Stimulated activated CD4-positive, alpha-beta T cell treated with anti-CD3 and anti-CD28 coated beads, TNF-alpha, amount 100 ng/mL, for 24 hours (primary cell): ENCODE results near the gene DRC1.

Source experiments
- DNase-seq, 3 experiments: peaks; one replicate each; pipeline ENCODE4 v3.0.0-alpha.2; 2020; ENCODE audit warnings: low read depth in 3 of 3

DRC1 gene

DNA sequence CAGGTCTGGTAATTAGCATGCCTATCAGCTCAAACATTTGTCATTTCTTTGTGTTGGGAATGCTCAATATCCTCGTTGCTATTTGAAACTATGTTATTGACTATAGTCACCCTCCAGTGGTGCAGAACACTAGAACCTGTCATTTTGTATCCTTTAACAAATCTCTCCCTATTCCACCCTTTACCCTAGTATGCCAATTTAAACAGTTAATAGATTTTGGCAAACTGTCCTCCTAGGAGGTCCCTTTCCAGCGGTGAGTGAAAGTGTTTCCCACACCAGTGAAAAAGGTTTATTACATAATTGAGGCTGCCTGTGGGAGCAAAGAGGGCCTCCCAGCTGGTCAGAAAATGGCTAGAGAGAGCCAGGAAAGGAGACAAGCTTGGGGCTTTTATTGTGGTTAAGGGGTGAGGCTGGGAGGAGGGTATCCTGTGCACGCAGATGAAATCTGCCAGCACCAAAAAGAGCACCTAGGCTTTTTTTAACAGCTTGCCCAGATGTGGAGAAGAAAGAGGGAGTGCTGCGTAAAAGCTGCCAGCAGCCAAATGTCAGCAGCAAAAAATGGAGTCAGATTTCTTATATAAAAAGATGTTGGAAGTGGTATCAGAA lies 1.8 kb upstream of the DRC1 start:
- DNase-seq = no peak

DNA sequence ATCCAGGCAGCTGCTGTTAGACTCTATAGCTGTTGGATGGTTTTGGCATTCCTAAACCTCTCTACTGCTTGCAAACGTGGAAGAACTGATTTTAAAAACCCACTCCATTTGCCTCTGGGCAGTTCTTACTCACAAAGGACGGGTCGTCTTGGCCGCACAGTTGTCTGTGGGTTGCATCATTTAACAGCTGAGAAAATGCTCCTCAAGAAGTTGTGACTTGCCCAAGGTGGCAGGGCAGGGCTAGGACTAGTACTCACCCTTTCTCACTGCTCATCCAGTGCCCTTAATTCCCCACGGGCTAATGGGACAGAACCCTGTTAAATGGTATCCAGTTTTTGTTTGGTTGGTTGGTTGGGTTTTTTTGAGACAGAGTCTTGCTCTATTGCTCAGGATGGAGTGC lies 997 bp upstream of the DRC1 start:
- DNase-seq = no peak

DNA sequence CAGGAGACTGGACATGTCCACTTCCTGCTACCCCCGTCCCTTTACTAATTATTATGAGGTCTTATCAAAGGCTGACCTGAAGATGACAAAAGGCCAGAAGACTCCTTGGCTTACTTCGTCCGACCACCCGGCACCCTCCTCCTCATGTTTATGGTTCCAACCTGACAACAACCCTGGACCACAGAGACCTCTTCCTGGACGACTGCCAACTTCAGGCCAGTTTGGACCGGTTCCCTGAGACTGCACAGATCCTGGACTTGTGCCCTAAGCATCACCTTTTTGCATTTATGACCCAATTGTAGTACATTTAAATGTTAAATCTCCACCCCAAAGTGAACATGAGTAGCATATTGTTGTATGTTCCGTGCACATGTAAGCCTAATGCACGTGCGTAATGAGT lies 5.8 kb downstream of the DRC1 start:
- DNase-seq = no peak

DNA sequence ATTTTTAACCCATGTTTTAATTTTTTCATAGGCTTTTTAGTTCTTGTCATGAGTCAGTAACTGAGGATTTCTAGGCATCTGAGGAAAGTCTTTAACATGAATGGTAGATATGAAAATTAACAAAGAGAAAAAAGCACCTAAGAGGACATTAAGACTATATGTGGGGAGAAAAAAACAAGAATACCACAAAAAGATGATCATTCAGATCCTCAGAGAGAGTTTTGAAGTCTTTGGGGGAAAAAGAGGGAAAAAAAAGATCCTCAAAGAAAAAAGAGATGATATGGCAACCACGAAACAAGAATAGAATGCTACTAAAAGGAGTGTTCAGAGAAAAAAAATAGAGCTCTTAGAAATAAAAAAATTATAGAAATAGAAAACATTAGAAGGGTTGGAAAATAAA lies 8.1 kb downstream of the DRC1 start:
- DNase-seq = no peak

DNA sequence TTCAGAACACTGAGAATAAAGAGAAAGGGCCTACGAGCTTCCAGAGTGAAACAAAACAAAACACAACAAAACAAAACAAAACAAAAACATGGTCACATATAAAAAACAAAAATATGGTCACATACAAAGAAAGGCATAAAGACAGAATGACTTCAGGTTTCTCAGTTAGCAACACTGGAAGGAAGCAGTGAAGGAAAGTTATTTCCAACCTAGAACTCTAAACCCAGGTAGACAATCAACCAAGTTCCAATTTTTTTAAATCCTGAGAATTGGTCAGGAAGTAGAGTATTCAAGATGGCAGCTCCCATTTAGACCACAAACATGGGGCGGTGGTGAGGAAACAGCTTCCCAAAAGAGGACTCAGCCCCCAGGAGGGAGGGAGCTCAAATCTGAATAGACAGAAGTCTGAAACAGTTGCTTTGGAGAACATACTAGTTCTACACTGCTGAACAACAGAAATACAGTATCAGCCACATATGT lies 9.1 kb downstream of the DRC1 start:
- no peak for DNase-seq

DNA sequence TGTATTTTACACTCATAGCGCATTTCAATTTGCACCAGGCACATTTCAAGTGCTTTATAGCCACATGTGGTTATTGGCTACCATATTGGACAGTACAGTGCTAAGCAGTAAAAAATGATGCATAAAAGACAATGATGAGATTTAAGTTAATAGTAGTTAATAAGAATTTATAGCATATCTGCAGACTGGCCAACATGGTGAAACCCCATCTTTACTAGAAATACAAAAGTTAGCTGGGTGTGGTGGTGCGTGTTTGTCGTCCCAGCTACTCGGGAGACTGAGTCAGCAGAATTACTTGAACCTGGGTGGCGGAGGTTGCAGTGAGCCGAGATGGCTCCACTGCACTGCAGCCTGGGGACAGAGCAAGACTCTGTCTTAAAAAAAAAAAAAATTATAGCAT lies 9.7 kb downstream of the DRC1 start:
- DNase-seq = no peak

DNA sequence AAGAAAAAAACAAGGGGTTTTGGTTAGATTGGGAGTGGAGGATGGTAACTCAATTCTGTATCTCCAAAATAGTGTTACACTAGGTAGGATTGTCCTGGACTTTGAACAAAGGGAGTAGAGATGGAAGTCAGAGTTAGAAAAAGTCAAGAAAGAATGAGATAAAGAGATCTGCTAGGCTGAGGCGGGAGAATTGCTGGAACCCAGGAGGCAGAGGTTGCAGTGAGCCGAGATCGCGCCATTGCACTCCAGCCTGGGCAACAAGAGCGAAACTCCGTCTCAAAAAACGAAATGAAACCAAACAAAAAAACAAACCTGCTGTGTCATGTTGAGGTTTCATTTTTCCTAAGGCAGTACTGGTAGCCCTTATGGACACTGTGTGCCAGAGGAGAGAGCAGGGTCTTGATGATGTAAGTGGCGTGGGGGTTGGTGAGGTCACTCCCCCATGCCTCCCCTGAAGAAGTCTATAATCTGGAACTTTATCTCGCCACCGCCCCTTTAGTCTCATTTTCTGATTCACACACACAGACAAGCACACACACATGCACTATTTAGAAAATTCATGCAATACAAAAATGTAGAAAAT lies 10.5 kb downstream of the DRC1 start:
- no peak for DNase-seq

DNA sequence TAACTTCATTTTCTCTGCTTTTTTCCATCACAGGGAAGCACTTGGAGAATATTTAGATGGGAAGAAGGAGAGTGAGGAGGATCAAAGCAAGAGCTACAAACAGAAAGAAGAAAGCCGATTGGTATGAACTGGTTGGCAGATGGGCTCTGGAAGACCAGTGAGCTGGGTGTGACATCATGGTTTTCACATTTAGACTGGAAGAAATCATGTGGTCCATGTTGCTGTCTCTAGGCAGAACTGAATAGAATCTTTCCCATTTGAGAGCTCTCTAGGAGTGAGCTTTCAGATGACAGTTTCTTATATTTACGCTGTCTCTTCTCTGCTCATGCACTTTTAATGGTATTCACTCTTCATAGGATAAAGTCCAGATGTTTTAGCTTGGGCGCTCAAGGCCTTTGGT lies 12.6 kb downstream of the DRC1 start:
- DNase-seq = no peak

DNA sequence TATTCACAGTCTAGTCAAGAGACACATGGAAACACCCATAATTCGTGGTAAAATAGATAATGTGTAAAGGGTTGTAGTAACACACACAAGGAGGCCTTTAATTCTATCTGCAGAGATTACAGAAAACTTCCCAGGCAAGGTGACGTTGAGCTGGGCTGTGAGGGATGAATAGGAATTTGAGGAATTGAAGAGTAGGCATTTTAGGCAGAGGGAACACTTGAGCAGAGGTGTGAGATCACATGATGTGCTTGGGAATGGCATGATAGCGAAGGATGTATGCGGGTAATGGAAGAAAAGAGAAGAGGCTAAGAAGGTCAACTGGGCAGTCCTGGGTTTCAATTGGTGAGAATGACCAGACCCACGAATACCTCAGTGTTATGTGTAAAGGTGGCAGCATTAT lies 20.2 kb downstream of the DRC1 start:
- DNase-seq = no peak

DNA sequence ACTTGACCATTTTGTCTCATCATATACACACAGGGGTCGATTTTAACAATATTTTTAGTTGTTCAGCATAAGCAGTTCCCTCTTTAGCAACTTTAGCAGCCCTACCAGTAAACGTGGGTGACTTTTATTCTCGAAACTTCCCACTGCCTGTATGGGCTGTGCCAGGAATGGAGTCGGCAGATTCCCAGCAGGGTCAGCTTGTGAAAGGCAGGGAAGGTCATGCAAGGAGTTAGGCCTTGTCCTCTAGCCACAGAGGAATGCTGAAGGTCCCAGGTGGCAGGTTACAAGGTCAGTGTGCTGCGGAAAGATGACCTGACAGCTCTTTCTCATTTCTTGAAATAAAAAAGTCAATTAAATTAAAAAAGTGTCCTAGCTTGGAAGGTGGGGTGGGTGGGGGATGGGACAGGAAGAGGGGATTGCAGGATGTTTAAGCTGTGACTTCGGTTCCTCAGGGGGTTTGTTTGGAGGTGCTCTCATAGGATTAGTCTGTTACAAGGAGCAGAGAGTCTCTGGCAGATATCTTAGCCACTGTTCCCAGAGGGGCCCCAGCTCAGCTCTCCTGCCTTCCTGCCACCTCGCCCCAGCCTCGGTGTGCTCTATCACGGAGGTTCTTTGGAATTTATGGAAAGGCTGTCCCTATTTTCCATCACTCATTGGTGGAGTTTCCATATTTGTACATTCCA lies 21.4 kb downstream of the DRC1 start:
- DNase-seq = no peak

DNA sequence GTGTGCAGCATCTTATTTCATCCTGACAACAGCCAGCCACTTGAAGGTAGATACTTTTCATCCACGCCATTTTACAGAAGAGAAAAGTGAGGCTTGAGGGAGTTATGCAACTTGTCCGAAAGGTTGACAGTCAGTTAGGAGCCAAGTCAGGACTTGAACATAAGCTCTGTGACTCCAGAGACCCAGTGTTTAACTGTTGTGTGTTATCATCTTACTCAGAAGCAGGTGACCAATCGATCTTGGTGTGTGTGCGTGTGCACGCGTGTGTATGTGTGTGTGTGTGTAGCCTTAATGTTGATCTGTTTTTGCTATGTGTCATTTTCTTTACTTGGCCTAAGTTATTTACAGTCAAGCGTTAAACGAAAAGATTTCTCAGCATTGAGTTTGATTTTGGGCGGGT lies 22.0 kb downstream of the DRC1 start:
- no peak for DNase-seq

DNA sequence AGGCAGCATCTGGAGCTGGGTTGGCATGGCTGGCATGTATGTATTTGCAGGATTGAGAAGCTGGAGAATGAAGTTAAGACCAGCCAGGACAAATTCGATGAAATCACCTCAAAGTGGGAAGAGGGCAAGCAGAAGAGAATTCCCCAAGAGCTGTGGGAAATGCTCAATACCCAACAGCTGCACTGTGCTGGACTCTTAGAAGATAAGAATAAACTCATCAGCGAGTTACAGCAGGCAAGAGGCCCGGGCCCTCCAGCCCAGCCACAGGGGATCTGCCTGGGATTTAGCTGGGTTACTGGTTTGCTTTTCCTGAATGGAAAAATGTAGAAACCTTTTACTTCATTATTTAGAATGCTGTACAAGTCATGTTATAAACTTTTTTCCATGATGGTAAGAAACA lies 22.5 kb downstream of the DRC1 start:
- no peak for DNase-seq

DNA sequence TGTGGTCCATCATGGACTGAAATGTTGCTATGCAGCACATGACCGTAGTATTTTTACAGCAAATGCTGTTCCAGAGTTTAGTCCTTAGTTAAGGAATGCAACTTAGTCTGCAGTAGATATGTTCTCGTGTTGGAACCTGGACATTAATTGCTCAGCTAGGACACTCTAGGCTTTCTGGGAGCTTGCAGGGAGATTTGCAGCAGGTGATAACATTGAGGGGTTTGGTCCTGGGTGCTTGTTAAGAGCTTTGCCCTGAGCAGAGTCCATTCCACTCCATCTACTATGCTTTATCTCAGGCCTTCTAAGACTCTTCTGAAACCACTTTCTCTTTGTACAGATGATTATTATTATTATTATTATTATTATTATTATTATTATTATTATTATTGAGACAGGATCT lies 27.1 kb downstream of the DRC1 start:
- no peak for DNase-seq

DNA sequence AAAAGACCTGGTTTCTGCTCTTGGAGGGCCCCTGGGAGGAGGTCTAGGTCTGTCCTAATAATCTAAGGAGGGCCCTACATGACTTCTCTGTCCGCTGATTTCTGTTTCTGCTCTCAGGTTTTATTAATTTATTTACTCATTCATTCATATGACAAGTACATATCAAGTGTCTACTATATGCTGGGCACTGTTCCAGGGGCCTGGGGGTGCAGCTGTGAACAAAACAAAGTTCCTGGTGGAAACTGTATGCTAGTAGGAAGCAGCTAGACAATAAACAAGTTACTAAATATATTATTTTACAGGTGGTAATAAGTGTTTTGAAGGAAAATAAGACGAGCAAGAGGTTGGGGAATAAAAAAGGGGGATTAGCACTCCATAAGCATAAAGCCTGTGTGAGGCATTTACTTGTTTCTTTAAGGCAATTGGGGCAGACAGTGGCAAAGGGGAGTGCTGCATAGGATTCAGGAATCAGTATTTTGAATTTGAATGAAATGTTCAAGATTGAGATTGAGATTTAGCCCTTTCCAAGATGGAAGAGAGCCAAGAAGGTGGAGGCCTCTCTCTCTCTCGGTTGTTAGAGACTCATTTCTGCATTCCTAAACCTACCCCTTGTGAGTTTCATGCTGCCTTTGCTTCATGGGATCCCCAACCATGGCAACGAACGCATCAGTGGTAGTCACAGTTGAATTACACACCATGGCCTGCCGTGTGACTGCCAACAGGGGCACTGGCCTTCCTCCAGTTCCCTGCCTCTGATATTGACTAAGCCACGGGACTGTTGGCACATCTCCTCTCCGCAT lies 28.3 kb downstream of the DRC1 start:
- no peak for DNase-seq

DNA sequence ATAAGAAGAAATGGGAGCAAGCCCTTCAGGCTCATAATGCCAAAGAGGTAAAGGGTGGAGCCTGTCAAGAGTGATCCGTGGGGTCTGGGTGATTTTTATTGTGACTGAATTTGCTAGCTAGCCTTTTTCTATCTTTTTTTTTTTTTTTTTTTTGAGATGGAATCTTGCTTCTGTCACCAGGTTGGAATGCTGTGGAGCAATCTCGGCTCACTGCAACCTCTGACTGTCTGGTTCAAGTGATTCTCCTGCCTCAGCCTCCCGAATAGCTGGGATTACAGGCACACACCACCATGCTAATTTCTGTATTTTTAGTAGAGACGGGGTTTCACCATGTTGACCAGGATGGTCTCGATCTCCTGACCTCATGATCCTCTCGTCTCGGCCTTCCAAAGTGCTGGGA lies 29.1 kb downstream of the DRC1 start:
- DNase-seq = no peak

DNA sequence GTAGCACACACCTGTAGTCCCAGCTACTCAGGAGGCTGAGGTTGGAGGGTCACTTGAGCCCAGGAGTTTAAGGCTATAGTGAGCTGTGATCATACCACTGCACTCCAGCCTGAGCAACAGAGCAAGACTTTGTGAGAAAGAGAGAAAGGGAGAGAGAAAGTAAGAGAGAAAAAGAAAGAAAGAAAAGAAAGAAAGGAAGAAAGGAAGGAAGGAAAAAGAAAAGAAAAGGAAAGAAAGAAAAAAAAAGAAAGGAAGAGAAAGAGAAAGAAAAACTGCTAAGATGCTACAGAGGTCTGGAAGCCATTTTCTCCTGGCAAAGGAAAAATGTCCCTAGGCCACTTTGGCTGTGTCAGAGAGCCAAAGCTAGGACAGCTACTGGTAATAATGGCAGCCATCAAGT lies 30.6 kb downstream of the DRC1 start:
- no peak for DNase-seq

DNA sequence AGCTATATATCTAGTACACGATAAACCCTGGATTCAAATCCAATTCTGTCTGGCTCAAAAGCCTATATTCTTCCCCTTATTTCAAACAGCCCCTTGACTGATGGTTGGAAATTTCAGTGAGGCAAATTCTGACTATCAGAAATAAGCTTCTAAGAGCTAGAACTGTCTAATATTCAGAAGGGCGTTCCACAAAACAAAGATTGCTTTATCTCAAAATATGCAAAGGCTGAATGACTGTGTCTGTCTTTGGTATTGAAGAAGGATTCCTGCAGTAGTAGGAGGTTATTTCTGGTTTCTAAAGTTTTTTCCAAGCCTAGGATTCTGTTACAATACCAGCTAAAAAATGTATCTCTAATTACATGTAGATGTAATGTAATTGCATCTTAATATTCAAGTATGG lies 31.1 kb downstream of the DRC1 start:
- DNase-seq = no peak

DNA sequence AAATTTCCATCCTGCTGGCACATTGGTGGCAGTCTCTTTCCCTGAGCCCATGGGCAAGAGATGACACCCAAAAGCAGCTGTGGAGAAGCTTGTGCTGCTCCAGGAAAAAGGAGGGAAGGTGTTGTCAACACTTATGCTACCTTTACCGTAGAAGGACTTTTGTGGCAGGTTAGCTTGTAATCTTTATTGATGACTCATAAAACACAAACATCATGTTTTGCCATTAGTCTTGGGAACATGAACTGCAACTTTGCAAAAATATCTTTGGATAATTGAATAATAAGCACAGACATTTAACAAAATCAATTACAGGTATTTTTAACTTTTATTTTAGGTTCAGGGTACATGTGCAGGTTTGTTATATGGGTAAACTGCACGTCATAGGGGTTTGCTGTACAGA lies 33.4 kb downstream of the DRC1 start:
- DNase-seq = no peak

DNA sequence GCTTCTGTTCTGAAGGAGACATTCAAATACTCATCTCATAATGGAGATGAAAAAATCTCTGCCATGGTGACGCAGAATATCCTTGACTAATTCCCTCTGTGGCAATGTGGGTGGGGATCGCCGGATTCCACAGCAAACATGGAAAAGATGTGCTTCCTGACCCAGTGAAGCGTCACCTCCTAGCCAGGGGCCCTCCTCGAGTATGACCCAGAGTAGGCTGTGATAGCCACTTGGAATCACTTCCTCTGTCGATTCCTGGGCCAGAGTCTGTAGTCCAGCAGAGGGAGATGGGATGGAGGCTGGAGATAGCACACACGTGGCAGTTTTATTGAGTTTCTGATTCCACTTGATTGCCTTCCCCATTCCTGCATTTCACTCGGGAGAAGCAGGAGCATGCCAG lies 36.8 kb downstream of the DRC1 start:
- no peak for DNase-seq

DNA sequence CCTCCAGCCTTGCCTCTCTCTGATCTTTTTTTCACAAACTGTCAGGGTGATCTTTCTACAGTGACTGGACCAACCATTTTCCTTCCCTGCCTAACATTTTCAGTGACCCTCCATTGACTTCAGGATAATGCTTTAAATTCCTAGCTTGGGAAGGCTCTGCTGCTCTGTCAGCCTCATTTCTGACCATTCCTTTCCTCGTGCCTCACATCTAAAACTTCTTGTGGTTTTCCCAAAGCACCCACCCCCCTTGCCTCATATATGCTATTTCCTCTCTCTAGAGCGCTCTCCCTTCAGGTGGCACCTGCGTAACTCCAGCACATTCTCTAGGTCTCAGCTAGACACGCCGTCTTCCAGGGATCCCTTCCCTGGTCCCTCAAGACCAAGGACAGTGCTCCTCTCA lies 37.2 kb downstream of the DRC1 start:
- DNase-seq = no peak

DNA sequence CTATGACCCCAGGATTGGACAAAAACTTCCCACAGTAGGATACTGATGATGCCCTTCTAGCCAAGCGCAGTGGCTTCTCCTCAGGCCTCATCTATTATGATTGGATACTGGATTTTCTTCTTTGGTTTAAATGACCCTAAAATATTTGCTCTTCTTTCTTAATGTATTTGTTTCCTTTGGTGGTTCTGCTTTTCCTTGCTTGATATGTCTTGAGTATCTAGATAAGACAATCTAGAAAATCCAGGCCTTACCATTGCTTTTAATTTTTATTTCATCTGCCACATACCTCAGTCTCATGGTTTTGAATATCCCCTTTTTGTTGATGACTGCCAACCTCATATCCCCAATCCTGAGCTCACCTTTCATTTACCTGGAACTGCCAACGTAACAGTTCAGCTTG lies 40.6 kb downstream of the DRC1 start:
- DNase-seq = no peak

DNA sequence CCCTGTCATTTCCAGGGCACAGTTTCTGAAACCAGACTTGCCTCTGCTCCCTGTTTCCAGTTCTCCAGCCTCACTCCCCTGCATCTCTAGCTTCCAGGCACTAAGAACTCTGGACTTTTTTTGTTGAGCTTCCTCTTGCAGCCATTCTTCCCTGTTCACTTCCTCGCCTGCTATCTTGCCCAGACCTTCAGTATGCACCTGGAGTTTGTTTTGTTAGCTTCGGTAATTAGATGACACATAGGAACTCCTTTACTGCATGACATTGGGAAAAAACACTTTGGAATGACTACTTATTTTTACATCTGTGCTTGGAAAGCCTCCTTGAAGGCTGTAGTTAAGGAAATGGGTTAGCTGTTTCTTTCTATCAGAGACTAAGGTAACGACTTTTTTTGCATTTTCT lies 41.0 kb downstream of the DRC1 start:
- DNase-seq = no peak

DNA sequence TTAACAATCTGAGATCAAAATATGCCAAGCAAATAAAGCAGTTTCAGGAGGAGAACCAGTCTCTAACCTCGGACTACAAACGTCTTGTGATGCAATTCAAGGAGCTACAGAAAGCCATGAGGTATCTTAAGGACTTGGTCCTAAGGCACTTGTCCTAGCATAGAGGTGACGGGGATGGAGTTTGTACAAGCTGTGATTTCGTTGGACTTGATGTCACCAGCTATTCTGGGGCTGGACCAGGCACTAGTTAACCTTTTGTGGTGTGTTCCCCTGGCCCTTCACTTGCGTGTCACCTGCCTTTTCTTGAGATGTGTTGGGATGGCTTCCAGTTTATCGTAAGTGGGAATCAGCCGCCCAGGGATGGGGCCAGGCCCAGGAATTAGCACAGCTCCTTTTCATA lies 42.5 kb downstream of the DRC1 start:
- DNase-seq = no peak
